GM18511 (cell line): ENCODE measurements around the gene ACTN1.

Source experiments
- ATAC-seq: cut with Tn5 transposase; IDR thresholded peaks from one replicate; pipeline ENCODE4 v1.9.1; 2021; ENCODE audit warnings: mild to moderate bottlenecking, moderate library complexity; ENCODE audit not compliant: unreplicated experiment

Gene ACTN1

DNA sequence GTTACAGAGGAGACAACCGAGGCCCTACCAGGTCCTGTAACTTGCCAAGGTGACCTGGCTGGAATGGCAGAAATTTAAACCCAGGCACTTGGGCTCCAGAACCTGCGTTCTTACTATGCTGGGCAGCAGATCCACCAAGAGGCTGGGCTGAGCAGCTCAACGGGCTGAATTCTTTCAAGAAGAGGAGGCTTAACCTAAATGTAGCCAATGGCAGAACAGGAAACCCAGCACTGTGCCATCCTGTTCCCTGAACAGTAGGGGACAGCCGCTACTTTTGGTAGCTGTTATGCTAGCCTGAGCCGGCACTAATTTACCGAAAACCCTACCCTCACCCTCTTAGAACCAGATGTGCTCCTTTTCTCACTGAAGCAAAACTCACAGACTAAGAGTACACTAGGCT, 86.1 kb downstream of the ACTN1 start:
- no peak for ATAC-seq

DNA sequence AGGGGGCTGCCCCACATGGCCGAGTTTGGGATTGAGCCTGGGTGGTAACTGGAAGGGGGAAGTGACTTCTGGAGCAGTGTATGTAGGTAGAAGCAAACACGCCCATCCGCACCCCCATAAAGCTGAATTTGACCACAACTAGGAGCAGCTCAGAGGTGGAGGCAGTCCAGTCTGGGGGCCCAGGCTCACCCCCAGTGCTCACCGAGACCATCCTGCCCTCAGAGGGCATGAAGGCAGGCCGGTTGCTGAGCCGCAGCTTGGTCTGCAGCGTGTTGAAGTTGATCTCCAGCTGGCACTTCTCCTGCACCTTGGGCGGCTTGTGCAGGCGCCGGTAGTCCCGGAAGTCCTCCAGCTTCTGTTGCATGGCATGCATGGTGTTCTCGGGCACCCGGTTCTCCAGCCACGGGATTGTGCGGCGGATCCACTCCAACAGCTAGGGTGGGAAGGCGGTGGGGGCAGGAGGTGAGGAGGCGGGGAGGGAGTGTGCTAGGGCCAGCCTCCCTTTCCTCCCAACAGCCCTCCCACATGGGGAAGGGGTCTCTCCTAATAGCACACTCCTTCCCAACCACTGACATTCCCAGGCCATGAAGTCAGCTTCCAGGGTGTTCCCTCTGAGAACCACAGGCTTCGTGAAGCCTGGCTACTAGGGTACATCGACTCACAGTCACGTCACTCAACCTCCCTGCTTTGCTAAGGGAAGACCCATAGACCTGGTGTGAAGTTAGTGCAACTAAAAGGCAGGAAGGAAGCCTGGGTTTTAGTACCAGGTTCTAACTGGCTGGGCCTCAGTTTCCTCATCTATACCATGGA, 87.0 kb downstream of the ACTN1 start:
- ATAC-seq, result no peak

DNA sequence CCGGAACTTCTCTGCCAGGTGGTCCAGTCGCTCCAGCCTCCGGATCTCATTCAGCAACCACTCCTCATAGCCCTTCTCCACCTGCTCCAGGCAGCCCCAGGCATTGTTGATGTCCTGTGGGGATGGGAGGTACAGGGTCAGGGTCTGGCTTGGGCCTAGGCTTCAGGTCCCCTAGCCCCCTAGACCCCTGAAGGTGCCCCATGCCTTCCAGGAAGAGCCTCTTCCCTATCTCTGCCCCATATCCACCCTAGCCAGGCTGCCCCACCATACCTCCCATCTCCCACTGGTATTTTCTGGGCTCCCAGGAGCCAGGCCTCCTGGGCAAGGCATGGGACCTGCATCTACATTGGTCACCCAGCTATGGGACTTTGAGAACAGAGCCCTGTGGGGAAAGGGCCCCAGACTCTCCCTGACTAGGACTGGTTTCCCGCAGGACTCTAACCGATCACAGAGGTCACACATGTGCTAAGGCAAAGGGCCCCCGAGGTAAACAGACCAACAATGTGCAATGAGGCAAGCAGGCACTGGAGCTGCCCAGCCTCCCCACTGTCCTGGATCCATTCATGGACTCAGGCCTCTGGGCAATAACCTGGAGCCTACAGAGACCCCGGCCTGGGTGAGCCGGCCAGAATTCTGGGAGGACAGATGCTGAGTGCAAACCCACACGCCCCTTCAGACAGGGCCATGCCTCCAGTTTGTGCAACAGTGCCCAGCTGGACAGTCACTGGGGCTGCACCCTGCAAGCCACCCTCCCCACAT, 88.8 kb downstream of the ACTN1 start:
- ATAC-seq, result no peak

DNA sequence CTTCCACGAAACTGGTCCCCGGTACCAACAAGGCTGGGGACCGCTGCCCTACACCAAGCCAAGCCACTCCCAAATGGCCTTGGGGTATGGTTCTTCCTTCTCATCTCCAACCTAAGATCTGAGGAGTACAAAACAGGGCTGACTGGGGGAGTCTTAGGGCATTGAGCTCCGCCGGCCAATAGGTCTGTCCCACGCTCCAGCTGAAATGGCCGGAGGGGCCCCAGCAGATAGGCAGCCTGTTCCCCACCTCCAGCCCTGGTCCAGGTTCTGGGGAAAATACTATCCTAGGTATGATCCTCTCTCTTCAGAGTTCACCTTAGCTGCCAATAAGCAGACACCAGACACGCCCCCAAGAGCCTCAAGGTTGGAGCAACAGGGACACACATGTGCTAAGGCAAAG, 90.2 kb downstream of the ACTN1 start:
- no peak for ATAC-seq

GRCh38 chr14:68888025-68888850, 90.9 kb downstream of the ACTN1 start:
- no peak for ATAC-seq

- no peak for ATAC-seq
Observed at GRCh38 chr14:68886109-68886434, 93.0 kb downstream of the ACTN1 start.

- no peak for ATAC-seq
Observed at GRCh38 chr14:68885226-68886108, 93.6 kb downstream of the ACTN1 start.

GRCh38 chr14:68884031-68885030, 94.8 kb downstream of the ACTN1 start:
- no peak for ATAC-seq

GRCh38 chr14:68882235-68882634, 96.9 kb downstream of the ACTN1 start:
- no peak for ATAC-seq

GRCh38 chr14:68881396-68881795, 97.7 kb downstream of the ACTN1 start:
- no peak for ATAC-seq

- ATAC-seq, result no peak
Observed at GRCh38 chr14:68880581-68881105, 98.5 kb downstream of the ACTN1 start.

- ATAC-seq, result no peak
Observed at GRCh38 chr14:68879841-68880575, 99.1 kb downstream of the ACTN1 start.

GRCh38 chr14:68879321-68879781, 99.8 kb downstream of the ACTN1 start:
- no peak for ATAC-seq

DNA sequence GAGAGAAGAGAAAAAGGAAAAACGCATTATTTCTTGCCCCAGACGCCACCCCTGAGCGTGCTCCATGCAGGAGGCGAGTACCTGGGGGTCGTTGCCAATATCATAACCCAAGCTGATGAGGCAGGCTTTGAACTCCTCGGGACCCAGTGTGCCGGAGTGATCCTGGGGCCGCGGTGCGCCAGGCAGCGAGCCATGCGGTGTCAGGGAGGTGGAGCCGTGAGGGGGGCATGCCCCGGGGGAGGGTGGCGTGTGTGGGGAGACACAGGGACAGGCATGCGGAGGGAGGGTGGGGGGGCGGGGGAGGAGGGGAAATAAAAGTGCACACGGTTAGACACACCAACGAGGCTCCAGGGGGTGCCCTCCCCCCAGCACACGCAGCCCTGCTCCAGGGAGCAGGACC, 100.2 kb downstream of the ACTN1 start:
- no peak for ATAC-seq

GRCh38 chr14:68877993-68878575, 101.0 kb downstream of the ACTN1 start:
- no peak for ATAC-seq

GRCh38 chr14:68876976-68877375, 102.1 kb downstream of the ACTN1 start:
- no peak for ATAC-seq

DNA sequence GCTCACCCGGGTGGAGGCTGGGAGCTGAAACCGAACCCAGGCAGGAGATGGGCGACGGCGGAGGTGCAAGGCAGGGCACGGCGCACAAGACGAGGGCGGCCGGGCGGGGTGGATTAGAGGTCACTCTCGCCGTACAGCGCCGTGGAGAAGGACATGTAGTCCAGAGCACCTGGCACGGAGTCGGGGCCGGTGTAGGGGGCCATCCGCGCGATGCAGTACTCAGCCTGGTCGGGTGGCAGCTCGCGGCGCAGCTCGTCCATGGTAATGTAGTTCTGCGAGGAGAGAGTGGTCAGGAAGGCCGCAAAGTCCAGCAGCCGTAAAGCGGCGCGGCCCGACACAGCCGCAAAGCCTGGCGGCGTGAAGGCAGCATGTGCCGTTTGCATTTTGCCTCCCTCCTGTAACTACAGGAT, 104.4 kb downstream of the ACTN1 start:
- no peak for ATAC-seq

- no peak for ATAC-seq
Observed at GRCh38 chr14:68873376-68873775, 105.7 kb downstream of the ACTN1 start.
